SK-N-SH (cell line): Measurements from ENCODE around the gene ADCYAP1R1. TPM values are rescaled to one million over a fixed set of nuclear protein-coding genes. Genes with fewer than 3 reads are reported as not detected.

Source experiments
- CTCF ChIA-PET: fragments of 300-600, 350-600 bp; formaldehyde crosslinking; extraction: SDS; loops from one replicate; lab custom pipeline; 2021; lab: Yijun Ruan, JAX
- POLR2A ChIA-PET: fragments of 350-600 bp; sonication (Branson Sonifier 250); formaldehyde crosslinking; extraction: SDS; loops from one replicate; lab custom pipeline; 2020; ENCODE audit warnings: antibody characterized with exemption, inconsistent platforms; lab: Yijun Ruan, JAX
- DNase-seq: peaks from one replicate; pipeline ENCODE4 v3.0.0; 2012
- H2AFZ ChIP-seq: fragments of 200-600 bp; sonication (generic); 2 replicates; pipeline ENCODE4 v1.8.1; 2016; ENCODE audit warnings: antibody characterized with exemption, mild to moderate bottlenecking, low read depth
- H3F3A ChIP-seq: fragments of 200-600 bp; sonication (generic); replicated peaks from 2 replicates; pipeline ENCODE3; 2016; ENCODE audit warnings: antibody characterized with exemption, mild to moderate bottlenecking; ENCODE audit not compliant: insufficient read depth
- H3K27ac ChIP-seq, 2 experiments: fragments of 200-500 bp in 1 of 2; fragments of 200-600 bp in 1 of 2; sonication (Bioruptor generic) in 1 of 2; sonication (generic), shearing (Covaris generic) in 1 of 2; 2 replicates each; pipeline versions ENCODE4 v1.5.1 to v1.6.1; 2014 to 2016; ENCODE audit warnings: low read depth in 2 of 2, inconsistent platforms in 1 of 2, low read length in 1 of 2, mild to moderate bottlenecking in 1 of 2, mixed read lengths in 1 of 2
- H3K27me3 ChIP-seq: fragments of 200-600 bp; sonication (generic), shearing (Covaris generic); 2 replicates; pipeline ENCODE4 v1.6.1; 2016; ENCODE audit warnings: mixed run types; ENCODE audit not compliant: insufficient read depth
- H3K36me3 ChIP-seq, 2 experiments: fragments of 200-500 bp in 1 of 2; fragments of 200-600 bp in 1 of 2; sonication (Bioruptor generic) in 1 of 2; sonication (generic) in 1 of 2; replicated peaks in 1 of 2; 2 replicates each; pipeline versions ENCODE3 to v1.5.1; 2014 to 2016; ENCODE audit warnings: low read length in 1 of 2, mild to moderate bottlenecking in 1 of 2; ENCODE audit not compliant: insufficient read depth in 2 of 2, control insufficient read depth in 1 of 2
- H3K4me1 ChIP-seq, 2 experiments: fragments of 200-500 bp in 1 of 2; fragments of 200-600 bp in 1 of 2; sonication (Bioruptor generic) in 1 of 2; sonication (generic), shearing (Covaris generic) in 1 of 2; 2 replicates each; pipeline versions ENCODE4 v1.5.1 to v1.6.1; 2014 to 2016; ENCODE audit warnings: low read depth in 1 of 2, low read length in 1 of 2, mixed run types in 1 of 2; ENCODE audit not compliant: insufficient read depth in 2 of 2, control insufficient read depth in 1 of 2
- H3K4me2 ChIP-seq: fragments of 200-600 bp; sonication (generic), shearing (Covaris generic); 2 replicates; pipeline ENCODE4 v1.6.1; 2017; ENCODE audit warnings: mixed run types
- H3K4me3 ChIP-seq, 2 experiments: fragments of 200-500 bp in 1 of 2; fragments of 200-600 bp in 1 of 2; sonication (Bioruptor generic) in 1 of 2; sonication (generic), shearing (Covaris generic) in 1 of 2; 2 replicates each; pipeline versions ENCODE4 v1.5.1 to v1.8.1; 2014 to 2016; ENCODE audit warnings: low read depth in 2 of 2, inconsistent platforms in 1 of 2, low read length in 1 of 2, mild to moderate bottlenecking in 1 of 2, mixed read lengths in 1 of 2, moderate library complexity in 1 of 2
- H3K79me2 ChIP-seq: fragments of 200-600 bp; sonication (generic); 2 replicates; pipeline ENCODE4 v1.8.1; 2017; ENCODE audit warnings: mild to moderate bottlenecking; ENCODE audit not compliant: insufficient read depth
- H3K9ac ChIP-seq: fragments of 200-600 bp; sonication (generic); 2 replicates; pipeline ENCODE4 v1.6.1; 2017; ENCODE audit warnings: mixed run types
- H3K9me2 ChIP-seq: fragments of 200-600 bp; sonication (generic); 2 replicates; pipeline ENCODE4 v1.6.1; 2017; ENCODE audit warnings: mixed run types
- H3K9me3 ChIP-seq: fragments of 200-600 bp; sonication (generic); 2 replicates; pipeline ENCODE4 v1.6.1; 2017; ENCODE audit warnings: mixed run types, mild to moderate bottlenecking, moderate library complexity
- H4K20me1 ChIP-seq: fragments of 200-600 bp; sonication (generic); 2 replicates; pipeline ENCODE4 v1.6.1; 2017; ENCODE audit warnings: mild to moderate bottlenecking, mixed run types; ENCODE audit not compliant: insufficient read depth
- ELF1 ChIP-seq: IDR thresholded peaks from 2 replicates; pipeline ENCODE4 v1.4.0; 2012
- EP300 ChIP-seq, 2 experiments: IDR thresholded peaks; 2 replicates each; pipeline versions ENCODE4 v1.4.0 to v1.6.1; 2012; ENCODE audit warnings: borderline replicate concordance in 1 of 2, low read depth in 1 of 2, low read length in 1 of 2
- EZH2phosphoT487 ChIP-seq: fragments of 200-600 bp; sonication (generic); IDR thresholded peaks from 2 replicates; pipeline ENCODE4 v1.6.1; 2017; ENCODE audit warnings: low read depth, mixed run types, mild to moderate bottlenecking, antibody characterized with exemption, moderate library complexity, borderline replicate concordance
- FOXJ3 ChIP-seq: sonication (generic); formaldehyde crosslinking; IDR thresholded peaks from 2 replicates; pipeline ENCODE4 v1.5.1; 2020; ENCODE audit warnings: mild to moderate bottlenecking, missing genetic modification reagents
- GATA2 ChIP-seq: sonication (generic); formaldehyde crosslinking; IDR thresholded peaks from 2 replicates; pipeline ENCODE4 v1.5.0; 2020; ENCODE audit warnings: mild to moderate bottlenecking, missing genetic modification reagents
- MEF2A ChIP-seq: IDR thresholded peaks from 2 replicates; pipeline ENCODE4 v1.4.0; 2012; ENCODE audit warnings: low read depth, borderline replicate concordance
- RAD21 ChIP-seq: IDR thresholded peaks from 2 replicates; pipeline ENCODE4 v1.6.1; 2012; ENCODE audit warnings: mild to moderate bottlenecking, low read length
- RCOR1 ChIP-seq: fragments of 150-350 bp; IDR thresholded peaks from 2 replicates; pipeline ENCODE4 v1.6.1; 2017; ENCODE audit warnings: antibody characterized with exemption, low read length
- RXRA ChIP-seq: IDR thresholded peaks from 2 replicates; pipeline ENCODE4 v1.4.0; 2012; ENCODE audit warnings: low read depth, mild to moderate bottlenecking, borderline replicate concordance
- SIN3A ChIP-seq: IDR thresholded peaks from 2 replicates; pipeline ENCODE4 v1.6.1; 2012; ENCODE audit warnings: low read depth, mild to moderate bottlenecking, low read length, moderate library complexity, borderline replicate concordance
- whole genome bisulfite sequencing: methylation state at CpG from one replicate; pipeline ENCODE4 v1.1.6; 2017; ENCODE audit warnings: low lambda C conversion rate; 5-methylcytosine and 5-hydroxymethylcytosine counted together
- polyA plus RNA-seq, 3 experiments: library from polyadenylated mRNA; depleted of rRNA; stranded (reverse); fragments of >200 nt; gene quantifications; 2 replicates each; pipeline ENCODE4 v1.2.3, GENCODE V29; 2012
- TF ChIP-seq, protein P1 (sequence below): IDR thresholded peaks from 2 replicates; pipeline ENCODE4; 2012
- TF ChIP-seq, protein P2 (sequence below): IDR thresholded peaks from 2 replicates; pipeline ENCODE4 v1.6.1; 2012; ENCODE audit warnings: mild to moderate bottlenecking, low read depth, low read length, moderate library complexity
- TF ChIP-seq, protein P3 (sequence below): fragments of 150-350 bp; IDR thresholded peaks from 2 replicates; pipeline ENCODE4 v1.6.1; 2016; ENCODE audit warnings: mild to moderate bottlenecking, low read depth, low read length
- TF ChIP-seq, protein P4 (sequence below): IDR thresholded peaks from 2 replicates; pipeline ENCODE4 v1.4.0; 2012; ENCODE audit warnings: low read depth
- TF ChIP-seq, protein P5 (sequence below): fragments of 200-600 bp; sonication (generic); IDR thresholded peaks from 2 replicates; pipeline ENCODE4 v1.6.1; 2017; ENCODE audit warnings: antibody characterized with exemption, mild to moderate bottlenecking, moderate library complexity
- TF ChIP-seq, protein P6 (sequence below): IDR thresholded peaks from 2 replicates; pipeline ENCODE4 v1.4.0; 2012; ENCODE audit warnings: low read depth, borderline replicate concordance

Gene ADCYAP1R1
- polyA plus RNA-seq, 1 of the 3 experiments (the other 2 are of a cell fraction) = 0.08 TPM

DNA sequence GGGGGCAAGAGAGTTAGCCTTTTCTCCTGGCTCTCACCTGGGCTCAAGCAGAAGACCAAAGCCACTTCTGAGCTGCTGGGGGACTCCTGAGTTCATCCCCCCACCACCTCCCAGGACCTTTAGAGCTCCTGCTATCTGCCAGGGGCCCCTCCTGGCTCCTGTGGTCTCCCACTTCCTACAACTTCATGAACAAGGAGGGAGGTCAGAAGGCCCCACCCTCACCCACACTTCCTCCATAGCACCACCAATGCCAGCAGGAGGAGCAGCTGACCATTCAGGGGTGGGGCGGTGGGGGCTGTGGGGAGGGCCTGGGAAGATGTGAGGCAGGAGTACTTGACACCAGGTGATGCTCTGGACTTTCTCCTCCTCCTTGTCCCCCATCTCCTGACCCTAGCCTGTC lies 32.6 kb upstream of the ADCYAP1R1 start:
- H3K27me3 ChIP-seq = peaks cover 7% of the 10 kb centered on the region; the same call in 1 of the 2 replicates
- no peaks in the 10 kb centered on the region for H4K20me1 ChIP-seq
- no peaks in the 10 kb centered on the region; a peak in 1 of 4 replicates for H3K4me1 ChIP-seq
- CTCF ChIA-PET = interaction anchor here (0.5 to 6.6 kb wide), 4 partner anchors 12 to 103 kb away, joined by 3 to 44 read pairs (median 6); partner anchors contain the start of gene ADCYAP1R1
- no peaks in the 10 kb centered on the region for H3K36me3 ChIP-seq
- no peaks in the 10 kb centered on the region for H3K9me2 ChIP-seq
- DNase-seq = no peak
- H3K4me3 ChIP-seq = no peak overlapping the region
- no peaks in the 10 kb centered on the region for H3K79me2 ChIP-seq
- no peak overlapping the region for H2AFZ ChIP-seq
- no peaks in the 10 kb centered on the region for H3F3A ChIP-seq
- H3K27ac ChIP-seq = no peak overlapping the region
- WGBS = 29% methylated on average over 1 of the region's 1 CpG
- POLR2A ChIA-PET = interaction anchor here (0.7 kb wide), 1 partner anchor 30 kb away, joined by 3 read pairs; no protein-coding TSS in a partner anchor
- H3K9me3 ChIP-seq = no peaks in the 10 kb centered on the region
- TF ChIP-seq RCOR1 (no peak), RXRA (no peak), GATA2 (CRISPR knock-in tag) (no peak), FOXJ3 (CRISPR knock-in tag) (no peak), MEF2A (no peak), SIN3A (no peak), EZH2phosphoT487 (no peak), EP300 (IDR thresholded peaks at IDR 0.05; ENCODE audit: borderline replicate concordance in 1 of 2, low read depth in 1 of 2, low read length in 1 of 2) (no peak), ELF1 (no peak), RAD21 (no peak)
- TF ChIP-seq, protein P1, sequence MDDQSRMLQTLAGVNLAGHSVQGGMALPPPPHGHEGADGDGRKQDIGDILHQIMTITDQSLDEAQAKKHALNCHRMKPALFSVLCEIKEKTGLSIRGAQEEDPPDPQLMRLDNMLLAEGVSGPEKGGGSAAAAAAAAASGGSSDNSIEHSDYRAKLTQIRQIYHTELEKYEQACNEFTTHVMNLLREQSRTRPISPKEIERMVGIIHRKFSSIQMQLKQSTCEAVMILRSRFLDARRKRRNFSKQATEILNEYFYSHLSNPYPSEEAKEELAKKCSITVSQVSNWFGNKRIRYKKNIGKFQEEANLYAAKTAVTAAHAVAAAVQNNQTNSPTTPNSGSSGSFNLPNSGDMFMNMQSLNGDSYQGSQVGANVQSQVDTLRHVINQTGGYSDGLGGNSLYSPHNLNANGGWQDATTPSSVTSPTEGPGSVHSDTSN = no peak
- TF ChIP-seq, protein P2, sequence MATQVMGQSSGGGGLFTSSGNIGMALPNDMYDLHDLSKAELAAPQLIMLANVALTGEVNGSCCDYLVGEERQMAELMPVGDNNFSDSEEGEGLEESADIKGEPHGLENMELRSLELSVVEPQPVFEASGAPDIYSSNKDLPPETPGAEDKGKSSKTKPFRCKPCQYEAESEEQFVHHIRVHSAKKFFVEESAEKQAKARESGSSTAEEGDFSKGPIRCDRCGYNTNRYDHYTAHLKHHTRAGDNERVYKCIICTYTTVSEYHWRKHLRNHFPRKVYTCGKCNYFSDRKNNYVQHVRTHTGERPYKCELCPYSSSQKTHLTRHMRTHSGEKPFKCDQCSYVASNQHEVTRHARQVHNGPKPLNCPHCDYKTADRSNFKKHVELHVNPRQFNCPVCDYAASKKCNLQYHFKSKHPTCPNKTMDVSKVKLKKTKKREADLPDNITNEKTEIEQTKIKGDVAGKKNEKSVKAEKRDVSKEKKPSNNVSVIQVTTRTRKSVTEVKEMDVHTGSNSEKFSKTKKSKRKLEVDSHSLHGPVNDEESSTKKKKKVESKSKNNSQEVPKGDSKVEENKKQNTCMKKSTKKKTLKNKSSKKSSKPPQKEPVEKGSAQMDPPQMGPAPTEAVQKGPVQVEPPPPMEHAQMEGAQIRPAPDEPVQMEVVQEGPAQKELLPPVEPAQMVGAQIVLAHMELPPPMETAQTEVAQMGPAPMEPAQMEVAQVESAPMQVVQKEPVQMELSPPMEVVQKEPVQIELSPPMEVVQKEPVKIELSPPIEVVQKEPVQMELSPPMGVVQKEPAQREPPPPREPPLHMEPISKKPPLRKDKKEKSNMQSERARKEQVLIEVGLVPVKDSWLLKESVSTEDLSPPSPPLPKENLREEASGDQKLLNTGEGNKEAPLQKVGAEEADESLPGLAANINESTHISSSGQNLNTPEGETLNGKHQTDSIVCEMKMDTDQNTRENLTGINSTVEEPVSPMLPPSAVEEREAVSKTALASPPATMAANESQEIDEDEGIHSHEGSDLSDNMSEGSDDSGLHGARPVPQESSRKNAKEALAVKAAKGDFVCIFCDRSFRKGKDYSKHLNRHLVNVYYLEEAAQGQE = no peak
- TF ChIP-seq, protein P3, sequence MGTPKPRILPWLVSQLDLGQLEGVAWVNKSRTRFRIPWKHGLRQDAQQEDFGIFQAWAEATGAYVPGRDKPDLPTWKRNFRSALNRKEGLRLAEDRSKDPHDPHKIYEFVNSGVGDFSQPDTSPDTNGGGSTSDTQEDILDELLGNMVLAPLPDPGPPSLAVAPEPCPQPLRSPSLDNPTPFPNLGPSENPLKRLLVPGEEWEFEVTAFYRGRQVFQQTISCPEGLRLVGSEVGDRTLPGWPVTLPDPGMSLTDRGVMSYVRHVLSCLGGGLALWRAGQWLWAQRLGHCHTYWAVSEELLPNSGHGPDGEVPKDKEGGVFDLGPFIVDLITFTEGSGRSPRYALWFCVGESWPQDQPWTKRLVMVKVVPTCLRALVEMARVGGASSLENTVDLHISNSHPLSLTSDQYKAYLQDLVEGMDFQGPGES = no peak
- TF ChIP-seq, protein P4, sequence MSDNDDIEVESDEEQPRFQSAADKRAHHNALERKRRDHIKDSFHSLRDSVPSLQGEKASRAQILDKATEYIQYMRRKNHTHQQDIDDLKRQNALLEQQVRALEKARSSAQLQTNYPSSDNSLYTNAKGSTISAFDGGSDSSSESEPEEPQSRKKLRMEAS = no peak
- TF ChIP-seq, protein P5, sequence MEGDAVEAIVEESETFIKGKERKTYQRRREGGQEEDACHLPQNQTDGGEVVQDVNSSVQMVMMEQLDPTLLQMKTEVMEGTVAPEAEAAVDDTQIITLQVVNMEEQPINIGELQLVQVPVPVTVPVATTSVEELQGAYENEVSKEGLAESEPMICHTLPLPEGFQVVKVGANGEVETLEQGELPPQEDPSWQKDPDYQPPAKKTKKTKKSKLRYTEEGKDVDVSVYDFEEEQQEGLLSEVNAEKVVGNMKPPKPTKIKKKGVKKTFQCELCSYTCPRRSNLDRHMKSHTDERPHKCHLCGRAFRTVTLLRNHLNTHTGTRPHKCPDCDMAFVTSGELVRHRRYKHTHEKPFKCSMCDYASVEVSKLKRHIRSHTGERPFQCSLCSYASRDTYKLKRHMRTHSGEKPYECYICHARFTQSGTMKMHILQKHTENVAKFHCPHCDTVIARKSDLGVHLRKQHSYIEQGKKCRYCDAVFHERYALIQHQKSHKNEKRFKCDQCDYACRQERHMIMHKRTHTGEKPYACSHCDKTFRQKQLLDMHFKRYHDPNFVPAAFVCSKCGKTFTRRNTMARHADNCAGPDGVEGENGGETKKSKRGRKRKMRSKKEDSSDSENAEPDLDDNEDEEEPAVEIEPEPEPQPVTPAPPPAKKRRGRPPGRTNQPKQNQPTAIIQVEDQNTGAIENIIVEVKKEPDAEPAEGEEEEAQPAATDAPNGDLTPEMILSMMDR = no peak
- TF ChIP-seq, protein P6, sequence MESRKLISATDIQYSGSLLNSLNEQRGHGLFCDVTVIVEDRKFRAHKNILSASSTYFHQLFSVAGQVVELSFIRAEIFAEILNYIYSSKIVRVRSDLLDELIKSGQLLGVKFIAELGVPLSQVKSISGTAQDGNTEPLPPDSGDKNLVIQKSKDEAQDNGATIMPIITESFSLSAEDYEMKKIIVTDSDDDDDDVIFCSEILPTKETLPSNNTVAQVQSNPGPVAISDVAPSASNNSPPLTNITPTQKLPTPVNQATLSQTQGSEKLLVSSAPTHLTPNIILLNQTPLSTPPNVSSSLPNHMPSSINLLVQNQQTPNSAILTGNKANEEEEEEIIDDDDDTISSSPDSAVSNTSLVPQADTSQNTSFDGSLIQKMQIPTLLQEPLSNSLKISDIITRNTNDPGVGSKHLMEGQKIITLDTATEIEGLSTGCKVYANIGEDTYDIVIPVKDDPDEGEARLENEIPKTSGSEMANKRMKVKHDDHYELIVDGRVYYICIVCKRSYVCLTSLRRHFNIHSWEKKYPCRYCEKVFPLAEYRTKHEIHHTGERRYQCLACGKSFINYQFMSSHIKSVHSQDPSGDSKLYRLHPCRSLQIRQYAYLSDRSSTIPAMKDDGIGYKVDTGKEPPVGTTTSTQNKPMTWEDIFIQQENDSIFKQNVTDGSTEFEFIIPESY = no peak
- no peak overlapping the region for H3K4me2 ChIP-seq
- no peak overlapping the region for H3K9ac ChIP-seq
